ENCODE results near the gene INTS11.
"Not testable (repeated sequence)": the region's sequence is repeated elsewhere in the genome, so short reads cannot be mapped to it uniquely, and the experiment has no call there.

The INTS11 gene

DNA sequence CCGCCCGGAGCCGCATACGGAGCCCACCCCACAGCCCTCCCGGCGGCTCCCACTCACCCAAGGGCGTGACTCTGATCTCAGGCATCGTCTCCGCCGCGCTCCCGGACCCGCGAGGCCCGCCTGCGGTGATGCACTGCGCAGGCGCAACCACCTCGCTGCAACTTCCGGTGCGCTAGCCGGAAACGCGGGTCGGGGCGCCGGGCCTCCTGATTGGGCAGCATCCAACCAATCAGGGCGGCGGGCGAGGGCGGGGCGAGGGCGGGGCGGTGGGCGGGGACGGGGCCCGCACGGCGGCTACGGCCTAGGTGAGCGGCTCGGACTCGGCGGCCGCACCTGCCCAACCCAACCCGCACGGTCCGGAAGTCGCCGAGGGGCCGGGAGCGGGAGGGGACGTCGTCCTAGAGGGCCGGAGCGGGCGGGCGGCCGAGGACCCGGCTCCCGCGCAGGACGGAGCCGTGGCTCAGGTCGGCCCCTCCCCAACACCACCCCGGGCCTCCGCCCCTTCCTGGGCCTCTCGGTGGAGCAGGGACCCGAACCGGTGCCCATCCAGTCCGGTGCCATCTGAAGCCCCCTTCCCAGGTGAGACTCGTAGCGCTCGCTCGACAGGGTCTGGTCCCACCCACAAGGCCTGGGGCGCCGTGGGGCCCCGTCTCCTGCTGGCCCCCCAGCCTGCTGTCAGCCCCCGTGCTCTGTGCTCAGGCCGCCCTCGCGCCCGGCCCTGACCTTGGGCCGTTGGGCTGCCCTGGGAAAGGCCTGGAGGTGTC is at the start of gene INTS11, which contains the start of gene CPTP:
Gene INTS11 (minus strand): TSS at position 137 of the 764 bp plus-strand sequence. CDS start 52 bp downstream, at position 85.
Gene CPTP (plus strand): TSS at position 279 of the 764 bp plus-strand sequence. CDS start 2,109 bp downstream, outside the sequence.
- DNase-seq (ENCODE audit: low spot score), result peak; percentile 96

GRCh38 chr1:1373815-1374588 is 49.5 kb upstream of the INTS11 start:
- no peak for DNase-seq (ENCODE audit: low spot score)

GRCh38 chr1:1373051-1373814 is 48.8 kb upstream of the INTS11 start:
- DNase-seq (ENCODE audit: low spot score), result no peak

- peak; percentile 90 for DNase-seq (ENCODE audit: low spot score)
These were observed 47.6 kb upstream of the INTS11 start for GRCh38 chr1:1371746-1372711.

DNA sequence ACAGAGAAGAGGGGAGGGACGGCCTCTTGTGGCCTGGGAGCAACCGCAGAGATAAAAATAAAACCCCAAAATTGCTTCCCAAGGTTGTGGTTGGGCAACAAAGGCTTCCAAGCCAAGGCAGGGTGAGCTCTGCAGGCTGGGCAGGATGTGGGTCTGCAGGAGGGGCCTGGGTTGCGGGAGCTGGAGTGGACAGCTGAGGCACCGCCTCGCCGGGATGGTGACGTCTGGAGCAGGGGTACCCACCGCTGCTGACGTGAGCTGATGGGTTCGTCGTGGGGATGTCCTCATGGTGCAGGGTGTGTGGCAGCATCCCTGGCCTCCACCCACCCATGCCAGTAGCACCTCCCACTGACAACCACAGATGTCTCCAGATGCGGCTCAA is 46.9 kb upstream of the INTS11 start:
- no peak for DNase-seq (ENCODE audit: low spot score)

DNA sequence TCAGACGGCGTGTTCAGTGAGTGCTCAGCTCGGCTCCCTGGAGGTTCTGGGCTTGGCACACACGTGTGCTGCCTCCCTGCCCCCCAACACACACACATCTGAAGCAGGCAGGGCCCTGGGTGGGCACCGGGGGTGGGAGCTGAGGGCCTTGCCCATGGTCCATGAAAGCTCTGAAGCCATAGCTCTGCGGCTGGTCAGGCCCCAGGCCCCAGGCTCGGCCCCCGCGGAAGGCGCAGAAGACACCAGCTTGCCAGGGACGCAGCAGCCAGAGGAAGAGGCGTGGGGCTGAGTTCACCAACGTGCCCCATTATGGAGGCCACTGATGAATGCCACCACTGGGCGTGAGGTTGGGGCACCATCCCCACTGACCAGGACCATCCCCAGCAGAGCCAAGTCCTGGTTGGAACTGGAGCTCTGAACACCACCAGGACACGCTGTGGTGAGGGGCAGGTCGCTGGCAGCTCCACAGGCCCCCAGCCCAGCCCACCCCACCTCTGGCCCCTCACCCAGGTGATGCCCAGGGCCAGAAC is 46.4 kb upstream of the INTS11 start:
- no peak for DNase-seq (ENCODE audit: low spot score)

- DNase-seq (ENCODE audit: low spot score), result not testable (repeated sequence)
These were observed 45.6 kb upstream of the INTS11 start for GRCh38 chr1:1370094-1370493.

GRCh38 chr1:1367315-1367714 is 42.9 kb upstream of the INTS11 start:
- DNase-seq (ENCODE audit: low spot score), result no peak

- DNase-seq (ENCODE audit: low spot score), result no peak
These were observed 42.2 kb upstream of the INTS11 start for GRCh38 chr1:1366699-1367066.

- no peak for DNase-seq (ENCODE audit: low spot score)
These were observed 41.6 kb upstream of the INTS11 start for GRCh38 chr1:1365875-1366698.

DNA sequence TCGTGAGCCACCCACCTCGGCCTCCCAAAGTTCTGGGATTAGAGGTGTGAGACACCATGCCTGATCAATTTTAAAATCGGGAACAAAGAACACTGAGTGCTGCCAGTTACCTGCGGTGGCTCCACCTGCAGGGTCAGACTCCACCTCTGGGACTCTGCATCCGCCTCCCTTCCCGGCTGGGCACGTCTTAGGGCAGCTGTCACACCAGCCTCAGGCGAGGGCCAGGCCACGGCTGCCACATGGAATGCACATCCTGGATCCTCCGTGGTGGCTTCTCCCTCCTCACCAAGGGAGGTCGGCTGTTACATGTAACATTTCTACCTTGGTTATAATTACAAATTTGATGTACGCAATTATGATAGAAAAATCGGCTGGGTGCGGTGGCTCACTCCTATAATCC is 39.8 kb upstream of the INTS11 start:
- no peak for DNase-seq (ENCODE audit: low spot score)

DNA sequence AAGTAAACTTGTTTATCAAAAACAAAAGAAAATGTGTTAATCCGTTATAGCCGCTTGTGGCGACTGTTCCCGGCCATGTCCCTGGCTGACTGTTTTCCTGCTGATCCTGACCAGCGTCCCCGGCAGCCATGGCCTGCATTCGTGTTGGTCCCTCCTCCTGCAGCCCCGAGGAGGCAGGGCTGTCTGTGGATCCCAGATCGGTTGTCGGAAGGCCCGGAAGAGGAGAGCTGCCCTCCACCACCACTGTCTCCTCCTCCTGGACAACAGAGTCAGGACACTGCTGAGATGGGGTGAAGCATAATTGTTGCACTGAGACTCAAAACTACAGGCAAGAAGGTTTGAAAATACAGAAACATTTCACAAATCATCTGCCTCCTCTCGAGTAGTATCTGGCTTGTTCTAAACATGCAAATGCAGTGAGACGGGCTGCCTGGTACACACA is 37.5 kb upstream of the INTS11 start:
- DNase-seq (ENCODE audit: low spot score), result no peak

DNA sequence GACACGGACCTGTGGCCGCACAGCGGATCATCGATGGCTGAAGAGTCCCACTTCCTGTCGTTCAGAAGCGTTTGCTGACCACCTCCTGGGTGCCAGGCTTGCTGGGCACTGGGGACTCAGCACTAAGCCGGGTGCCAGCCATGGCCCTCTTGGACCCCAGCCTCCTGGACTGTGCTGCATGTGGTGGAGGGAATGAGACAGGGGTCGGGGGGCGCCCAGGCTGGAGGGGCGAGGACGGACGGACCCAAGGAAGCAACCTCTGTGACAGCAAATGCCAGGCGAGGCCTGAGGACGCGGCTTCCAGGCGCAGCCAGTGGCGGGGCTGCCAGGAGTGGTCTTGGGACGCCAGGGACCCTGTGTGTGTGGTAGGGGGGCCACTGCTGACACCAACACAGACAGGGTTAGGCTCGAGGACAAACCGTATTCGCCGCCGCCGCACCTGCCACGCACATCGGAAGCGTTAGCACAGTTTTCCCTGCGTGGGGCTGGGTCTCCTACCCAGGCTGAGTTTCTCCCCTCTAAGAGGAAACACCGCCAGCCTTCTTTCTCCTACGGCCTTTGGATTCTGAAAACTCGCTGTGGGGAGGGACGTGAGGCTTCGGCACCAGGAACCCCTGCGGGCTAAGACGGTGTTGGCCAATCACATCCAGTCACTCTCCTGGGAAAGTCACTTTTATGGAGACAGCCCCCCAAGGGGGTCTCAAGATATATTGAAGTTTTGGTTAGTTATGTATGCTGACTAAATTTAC is 36.9 kb upstream of the INTS11 start:
- DNase-seq (ENCODE audit: low spot score), result no peak

GRCh38 chr1:1360506-1361169 is 36.2 kb upstream of the INTS11 start:
- DNase-seq (ENCODE audit: low spot score), result peak; percentile 44

- DNase-seq (ENCODE audit: low spot score), result no peak
These were observed 35.4 kb upstream of the INTS11 start for GRCh38 chr1:1359664-1360468.

DNA sequence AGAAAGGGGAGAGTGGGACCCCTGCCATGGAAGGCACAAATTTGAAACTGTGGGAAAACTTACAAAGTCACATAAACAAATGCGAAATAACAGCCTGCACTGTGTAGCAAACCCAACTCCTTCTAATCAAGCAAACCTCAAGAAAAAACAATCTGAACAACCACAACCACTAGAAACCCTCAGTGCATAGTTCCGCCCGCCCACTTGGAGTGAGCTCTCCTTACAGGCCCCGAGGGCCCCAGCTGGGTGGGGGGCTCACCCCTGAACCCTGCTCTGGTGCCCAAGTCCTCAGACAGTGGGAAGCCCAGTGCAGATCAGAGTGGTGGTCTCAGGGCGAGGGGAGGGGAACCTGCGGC is 34.8 kb upstream of the INTS11 start:
- DNase-seq (ENCODE audit: low spot score), result no peak

- DNase-seq (ENCODE audit: low spot score), result no peak
These were observed 34.2 kb upstream of the INTS11 start, which contains the start of gene MXRA8 for GRCh38 chr1:1358433-1359271. TSS of gene MXRA8 (minus strand) at chr1:1358555. CDS start at chr1:1358504, 51 bp downstream.

Data from HuH-7.5 (cell line).